H9 (cell line): ENCODE results near the gene EPB41L5. TPM values are rescaled to one million over a fixed set of nuclear protein-coding genes. Genes with fewer than 3 reads are reported as not detected.

Source experiments
- DNase-seq: peaks from one replicate; pipeline ENCODE4 v3.0.0-alpha.2; 2017
- H2AFZ ChIP-seq: one replicate; pipeline ENCODE4 v1.6.1; 2013; ENCODE audit warnings: mild to moderate bottlenecking, low read length, control low read depth, moderate library complexity
- H2AK5ac ChIP-seq: 2 replicates; pipeline ENCODE4 v1.6.1; 2013; ENCODE audit warnings: low read length, control low read depth, mixed read lengths; ENCODE audit not compliant: insufficient read length
- H2BK120ac ChIP-seq: one replicate; pipeline ENCODE4 v1.6.1; 2013; ENCODE audit warnings: low read depth, mild to moderate bottlenecking, low read length, control low read depth, inconsistent platforms; ENCODE audit not compliant: poor library complexity, severe bottlenecking
- H2BK12ac ChIP-seq: 2 replicates; pipeline ENCODE4 v1.6.1; 2013; ENCODE audit warnings: low read length, control low read depth, mixed read lengths, low read depth; ENCODE audit not compliant: insufficient read length
- H2BK15ac ChIP-seq: 2 replicates; pipeline ENCODE4 v1.6.1; 2013; ENCODE audit warnings: low read depth, low read length, control low read depth
- H2BK20ac ChIP-seq: one replicate; pipeline ENCODE4 v1.6.1; 2013; ENCODE audit warnings: low read depth, mild to moderate bottlenecking, low read length, control low read depth, inconsistent platforms; ENCODE audit not compliant: poor library complexity, severe bottlenecking
- H2BK5ac ChIP-seq: 2 replicates; pipeline ENCODE4 v1.6.1; 2013; ENCODE audit warnings: low read length, control low read depth, mixed read lengths; ENCODE audit not compliant: insufficient read length
- H3K14ac ChIP-seq: 2 replicates; pipeline ENCODE4 v1.6.1; 2013; ENCODE audit warnings: low read length, control low read depth; ENCODE audit not compliant: insufficient read depth
- H3K18ac ChIP-seq: 2 replicates; pipeline ENCODE4 v1.6.1; 2013; ENCODE audit warnings: low read depth, mild to moderate bottlenecking, mixed read lengths, low read length, control low read depth; ENCODE audit not compliant: insufficient read length
- H3K23ac ChIP-seq: 2 replicates; pipeline ENCODE4 v1.6.1; 2013; ENCODE audit warnings: low read length, control low read depth, mixed read lengths, low read depth; ENCODE audit not compliant: insufficient read length
- H3K23me2 ChIP-seq: 2 replicates; pipeline ENCODE4 v1.6.1; 2013; ENCODE audit warnings: low read depth, mild to moderate bottlenecking, mixed read lengths, low read length, control low read depth; ENCODE audit not compliant: insufficient read length, poor library complexity, severe bottlenecking
- H3K27ac ChIP-seq: 2 replicates; pipeline ENCODE4 v1.5.1; 2013; ENCODE audit warnings: low read length, control low read depth, mixed read lengths, low read depth; ENCODE audit not compliant: insufficient read length
- H3K27me3 ChIP-seq: 2 replicates; pipeline ENCODE4 v1.6.1; 2013; ENCODE audit warnings: low read length, control low read depth, inconsistent platforms; ENCODE audit not compliant: insufficient read depth
- H3K4ac ChIP-seq: 2 replicates; pipeline ENCODE4 v1.6.1; 2013; ENCODE audit warnings: low read depth, mild to moderate bottlenecking, control low read depth, inconsistent platforms, low read length, moderate library complexity
- H3K4me1 ChIP-seq: 2 replicates; pipeline ENCODE4 v1.6.1; 2013; ENCODE audit warnings: low read length, control low read depth, inconsistent platforms; ENCODE audit not compliant: insufficient read depth
- H3K4me2 ChIP-seq: 2 replicates; pipeline ENCODE4 v1.6.1; 2013; ENCODE audit warnings: low read length, control low read depth, mixed read lengths; ENCODE audit not compliant: insufficient read length, insufficient read depth
- H3K56ac ChIP-seq: 2 replicates; pipeline ENCODE4 v1.6.1; 2013; ENCODE audit warnings: low read depth, mild to moderate bottlenecking, mixed read lengths, low read length, control low read depth; ENCODE audit not compliant: insufficient read length
- H3K79me1 ChIP-seq: 2 replicates; pipeline ENCODE4 v1.6.1; 2013; ENCODE audit warnings: low read depth, mild to moderate bottlenecking, moderate library complexity, low read length, control low read depth, inconsistent platforms; ENCODE audit not compliant: insufficient read depth, poor library complexity, severe bottlenecking
- H3K79me2 ChIP-seq: 2 replicates; pipeline ENCODE4 v1.6.1; 2013; ENCODE audit warnings: low read length, control low read depth, inconsistent platforms; ENCODE audit not compliant: insufficient read depth
- H3K9ac ChIP-seq: 2 replicates; pipeline ENCODE4 v1.6.1; 2013; ENCODE audit warnings: low read length, control low read depth, mixed read lengths; ENCODE audit not compliant: insufficient read length; ENCODE audit errors: extremely low read depth
- H3K9me3 ChIP-seq: one replicate; pipeline ENCODE4 v1.6.1; 2013; ENCODE audit warnings: low read depth, low read length, inconsistent platforms; ENCODE audit not compliant: control insufficient read depth
- H3T11ph ChIP-seq: one replicate; pipeline ENCODE4 v1.6.1; 2013; ENCODE audit warnings: mild to moderate bottlenecking, low read length, control low read depth, inconsistent platforms
- H4K20me1 ChIP-seq: one replicate; pipeline ENCODE4 v1.6.1; 2013; ENCODE audit not compliant: control insufficient read depth, insufficient read length, insufficient read depth
- H4K5ac ChIP-seq: 2 replicates; pipeline ENCODE4 v1.6.1; 2013; ENCODE audit warnings: low read depth, mild to moderate bottlenecking, mixed read lengths, low read length, control low read depth; ENCODE audit not compliant: insufficient read length
- H4K8ac ChIP-seq: replicated peaks from 2 replicates; pipeline ENCODE4 v1.6.1; 2013; ENCODE audit warnings: low read length, control low read depth, mixed read lengths, low read depth; ENCODE audit not compliant: insufficient read length
- H4K91ac ChIP-seq: 2 replicates; pipeline ENCODE4 v1.6.1; 2013; ENCODE audit warnings: low read depth, mild to moderate bottlenecking, moderate library complexity, mixed read lengths, low read length, control low read depth; ENCODE audit not compliant: insufficient read length
- H3K27ac Mint-ChIP-seq, 3 experiments: 2 replicates in 2 of 3; 3 replicates in 1 of 3; pipeline ENCODE4 v1.8.0; 2020 to 2021; ENCODE audit warnings: mixed read lengths in 3 of 3, mild to moderate bottlenecking in 1 of 3, moderate library complexity in 1 of 3
- H3K27me3 Mint-ChIP-seq: 2 replicates; pipeline ENCODE4 v1.8.0; 2021; ENCODE audit warnings: low read depth, mild to moderate bottlenecking, moderate library complexity, mixed read lengths
- H3K36me3 Mint-ChIP-seq, 3 experiments: 2 replicates in 2 of 3; 3 replicates in 1 of 3; pipeline ENCODE4 v1.8.0; 2020 to 2021; ENCODE audit warnings: low read depth in 3 of 3, mixed read lengths in 3 of 3; ENCODE audit not compliant: insufficient read depth in 1 of 3
- H3K4me1 Mint-ChIP-seq, 2 experiments: 2 replicates each; pipeline ENCODE4 v1.8.0; 2020; ENCODE audit warnings: mixed read lengths in 2 of 2
- H3K4me3 Mint-ChIP-seq, 2 experiments: 2 replicates in 1 of 2; 3 replicates in 1 of 2; pipeline ENCODE4 v1.8.0; 2020 to 2021; ENCODE audit warnings: mild to moderate bottlenecking in 2 of 2, mixed read lengths in 2 of 2, moderate library complexity in 1 of 2
- H3K9me3 Mint-ChIP-seq, 2 experiments: 2 replicates in 1 of 2; 3 replicates in 1 of 2; pipeline ENCODE4 v1.8.0; 2020; ENCODE audit warnings: mild to moderate bottlenecking in 2 of 2, mixed read lengths in 2 of 2, moderate library complexity in 1 of 2
- CTCF ChIP-seq: fragments of 200-600 bp; sonication (generic); conservative IDR thresholded peaks from 3 replicates; pipeline ENCODE4 v1.8.0; 2021; ENCODE audit warnings: antibody characterized with exemption, mild to moderate bottlenecking
- WGBS: extraction: QIAGEN DNeasy Blood & Tissue Kit; methylation state at CpG from one replicate; pipeline ENCODE4 v1.1.7; 2013; ENCODE audit warnings: missing lambda C conversion rate, low lambda C conversion rate, mixed read lengths; ENCODE audit not compliant: insufficient read length; ENCODE audit errors: extremely low coverage; 5-methylcytosine and 5-hydroxymethylcytosine counted together
- total RNA-seq: library from RNA; stranded (reverse); gene quantifications from 2 replicates; pipeline ENCODE4 v1.2.1, GENCODE V29; 2021

The EPB41L5 gene
- total RNA-seq, 1 experiment from 2014 or later = 40.4 TPM

GRCh38 chr2:120219766-120220165 lies 206.9 kb downstream of the EPB41L5 start:
- Histone ChIP-seq H2BK5ac (no peak overlapping the region), H3K27me3 (peaks cover 10% of the 10 kb centered on the region; the same call in 1 of the 2 replicates), H2BK15ac (no peak overlapping the region), H2BK120ac (no peak overlapping the region), H2AK5ac (no peak overlapping the region), H3K27ac (no peak overlapping the region), H2BK20ac (no peak overlapping the region), H3K23me2 (no peaks in the 10 kb centered on the region), H3K79me2 (no peaks in the 10 kb centered on the region; the same call in 1 of the 2 replicates), H4K20me1 (peaks cover 5% of the 10 kb centered on the region), H3K18ac (no peak overlapping the region), H3K4me1 (no peaks in the 10 kb centered on the region), H2AFZ (no peak overlapping the region), H3K4ac (no peak overlapping the region), H3K23ac (no peak overlapping the region), H2BK12ac (no peak overlapping the region), H4K8ac (no peak overlapping the region), H4K91ac (no peak overlapping the region), H3T11ph (no peak overlapping the region), H3K9me3 (peaks cover 4% of the 10 kb centered on the region), H3K14ac (no peak overlapping the region), H3K79me1 (no peaks in the 10 kb centered on the region), H3K9ac (no peak overlapping the region), H3K4me2 (no peak overlapping the region), H4K5ac (no peak overlapping the region), H3K56ac (no peak overlapping the region)
- no peak for TF ChIP-seq CTCF
- no peak for DNase-seq
- Mint-ChIP-seq H3K27ac (no peak overlapping the region), H3K4me1 (peaks cover 29 to 33% of the 10 kb centered on the region in 2 experiments), H3K27me3 (peaks cover 26% of the 10 kb centered on the region), H3K9me3 (peaks cover 6 to 9% of the 10 kb centered on the region in 2 experiments), H3K4me3 (no peak overlapping the region), H3K36me3 (peaks cover 10 to 25% (median 23%) of the 10 kb centered on the region in 3 experiments)
- no CpG with 5 or more reads among the region's 5 CpGs for WGBS
